Measurements from ENCODE around the gene ITPRID1.
"Not testable (repeated sequence)": the region's sequence is repeated elsewhere in the genome, so short reads cannot be mapped to it uniquely, and the experiment has no call there.

The ITPRID1 gene

GRCh38 chr7:31513790-31514189 is at the start of gene ITPRID1:
ITPRID1 (plus strand) TSS chr7:31514090; CDS start chr7:31553025, 38,935 bp downstream.
- DNase-seq (ENCODE audit: low read depth in 2 of 3, low spot score in 1 of 3): no peak

GRCh38 chr7:31464601-31465000 is 49.3 kb upstream of the ITPRID1 start:
- no peak for DNase-seq (ENCODE audit: low read depth in 2 of 3, low spot score in 1 of 3)

GRCh38 chr7:31465285-31465684 is 48.6 kb upstream of the ITPRID1 start:
- no peak for DNase-seq (ENCODE audit: low read depth in 2 of 3, low spot score in 1 of 3)

GRCh38 chr7:31466036-31466435 is 47.9 kb upstream of the ITPRID1 start:
- DNase-seq (ENCODE audit: low read depth in 2 of 3, low spot score in 1 of 3): no peak

GRCh38 chr7:31470883-31471282 is 43.0 kb upstream of the ITPRID1 start:
- not testable (repeated sequence) for DNase-seq (ENCODE audit: low read depth in 2 of 3, low spot score in 1 of 3)

- DNase-seq (ENCODE audit: low read depth in 2 of 3, low spot score in 1 of 3): no peak
Measured at GRCh38 chr7:31475368-31475767, 38.5 kb upstream of the ITPRID1 start.

GRCh38 chr7:31476073-31476745 is 37.7 kb upstream of the ITPRID1 start:
- no peak for DNase-seq (ENCODE audit: low read depth in 2 of 3, low spot score in 1 of 3)

- no peak for DNase-seq (ENCODE audit: low read depth in 2 of 3, low spot score in 1 of 3)
Measured at GRCh38 chr7:31476941-31477677, 36.8 kb upstream of the ITPRID1 start.

- DNase-seq (ENCODE audit: low read depth in 2 of 3, low spot score in 1 of 3): no peak
Measured at GRCh38 chr7:31478018-31478417, 35.9 kb upstream of the ITPRID1 start.

GRCh38 chr7:31478721-31479120 is 35.2 kb upstream of the ITPRID1 start:
- no peak for DNase-seq (ENCODE audit: low read depth in 2 of 3, low spot score in 1 of 3)

- no peak for DNase-seq (ENCODE audit: low read depth in 2 of 3, low spot score in 1 of 3)
Measured at GRCh38 chr7:31487071-31487470, 26.8 kb upstream of the ITPRID1 start.

- no peak for DNase-seq (ENCODE audit: low read depth in 2 of 3, low spot score in 1 of 3)
Measured at GRCh38 chr7:31487476-31487875, 26.4 kb upstream of the ITPRID1 start.

GRCh38 chr7:31488562-31489203 is 25.2 kb upstream of the ITPRID1 start:
- peak; percentile 16 to 30 (median 18) for DNase-seq (ENCODE audit: low read depth in 2 of 3, low spot score in 1 of 3)

GRCh38 chr7:31490796-31491314 is 23.0 kb upstream of the ITPRID1 start:
- DNase-seq (ENCODE audit: low read depth in 2 of 3, low spot score in 1 of 3): no peak

GRCh38 chr7:31492086-31492485 is 21.8 kb upstream of the ITPRID1 start:
- no peak for DNase-seq (ENCODE audit: low read depth in 2 of 3, low spot score in 1 of 3)

GRCh38 chr7:31493714-31494181 is 20.1 kb upstream of the ITPRID1 start:
- DNase-seq (ENCODE audit: low read depth in 2 of 3, low spot score in 1 of 3): no peak

- DNase-seq (ENCODE audit: low read depth in 2 of 3, low spot score in 1 of 3): no peak
Measured at GRCh38 chr7:31494421-31494820, 19.5 kb upstream of the ITPRID1 start.

- no peak for DNase-seq (ENCODE audit: low read depth in 2 of 3, low spot score in 1 of 3)
Measured at GRCh38 chr7:31495653-31496052, 18.2 kb upstream of the ITPRID1 start.

- DNase-seq (ENCODE audit: low read depth in 2 of 3, low spot score in 1 of 3): no peak
Measured at GRCh38 chr7:31497516-31497915, 16.4 kb upstream of the ITPRID1 start.

GRCh38 chr7:31500656-31501055 is 13.2 kb upstream of the ITPRID1 start:
- DNase-seq (ENCODE audit: low read depth in 2 of 3, low spot score in 1 of 3): no peak

GRCh38 chr7:31508823-31509222 is 5.1 kb upstream of the ITPRID1 start:
- no peak for DNase-seq (ENCODE audit: low read depth in 2 of 3, low spot score in 1 of 3)

GRCh38 chr7:31512166-31512565 is 1.7 kb upstream of the ITPRID1 start:
- no peak for DNase-seq (ENCODE audit: low read depth in 2 of 3, low spot score in 1 of 3)
